GOT3 (cell line): ENCODE data around the gene METRN.
"Not testable (repeated sequence)": the region's sequence is repeated elsewhere in the genome, so short reads cannot be mapped to it uniquely, and the experiment has no call there.

Experiments
- DNase-seq: peaks from one replicate; lab custom pipeline; 2025; ENCODE audit warnings: mixed read lengths; lab: John Stamatoyannopoulos, UW

Gene METRN

DNA sequence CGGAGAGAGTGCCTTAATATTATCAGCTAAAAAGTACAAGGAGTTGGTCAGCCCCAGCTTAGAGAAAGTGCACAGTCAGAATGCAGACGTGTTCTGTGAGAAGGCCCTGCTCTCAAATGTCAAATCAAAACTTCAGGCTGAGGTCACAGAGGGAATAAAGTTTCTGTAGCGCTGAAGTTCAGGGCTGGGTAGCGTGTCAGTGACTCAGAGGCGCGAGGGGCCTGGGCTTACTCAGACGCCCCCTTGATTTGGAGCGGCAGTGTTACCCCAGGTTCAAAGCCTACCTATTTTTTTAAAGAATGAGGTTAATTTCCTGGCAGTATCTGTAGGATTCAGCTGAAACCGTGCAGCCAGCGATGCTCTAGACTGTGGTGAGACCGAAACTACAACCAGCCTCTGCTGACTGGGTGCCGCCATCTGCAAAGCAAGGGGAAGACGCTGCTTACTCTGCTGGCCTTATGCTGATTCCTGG lies 21.1 kb downstream of the METRN start:
- DNase-seq, result no peak

DNA sequence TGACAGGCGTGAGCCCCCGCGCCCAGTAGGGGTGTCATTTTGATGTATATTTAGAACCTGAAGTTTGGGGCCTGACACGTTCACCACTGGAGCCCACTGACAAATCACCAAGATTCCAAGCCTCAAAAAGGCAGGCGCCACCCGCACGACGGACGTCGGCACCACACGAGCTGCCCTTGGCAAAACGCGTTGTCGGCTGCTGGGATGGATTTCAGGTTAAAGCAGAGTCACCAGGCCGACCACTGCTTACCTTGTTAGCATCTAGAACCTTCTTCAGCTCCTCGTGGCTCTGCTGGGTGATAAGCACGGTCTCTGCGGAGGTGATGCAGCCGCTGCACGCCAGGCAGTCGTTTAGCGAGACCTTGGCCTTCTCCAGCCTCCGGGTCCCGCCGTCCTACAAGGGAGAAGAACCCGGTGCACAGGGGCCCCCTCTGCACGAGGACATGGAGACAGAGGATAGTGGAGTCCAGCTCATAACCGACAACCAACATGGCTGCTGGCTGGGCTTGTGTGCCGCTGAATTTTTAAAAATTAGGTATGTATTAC lies 22.1 kb downstream of the METRN start:
- no peak for DNase-seq

DNA sequence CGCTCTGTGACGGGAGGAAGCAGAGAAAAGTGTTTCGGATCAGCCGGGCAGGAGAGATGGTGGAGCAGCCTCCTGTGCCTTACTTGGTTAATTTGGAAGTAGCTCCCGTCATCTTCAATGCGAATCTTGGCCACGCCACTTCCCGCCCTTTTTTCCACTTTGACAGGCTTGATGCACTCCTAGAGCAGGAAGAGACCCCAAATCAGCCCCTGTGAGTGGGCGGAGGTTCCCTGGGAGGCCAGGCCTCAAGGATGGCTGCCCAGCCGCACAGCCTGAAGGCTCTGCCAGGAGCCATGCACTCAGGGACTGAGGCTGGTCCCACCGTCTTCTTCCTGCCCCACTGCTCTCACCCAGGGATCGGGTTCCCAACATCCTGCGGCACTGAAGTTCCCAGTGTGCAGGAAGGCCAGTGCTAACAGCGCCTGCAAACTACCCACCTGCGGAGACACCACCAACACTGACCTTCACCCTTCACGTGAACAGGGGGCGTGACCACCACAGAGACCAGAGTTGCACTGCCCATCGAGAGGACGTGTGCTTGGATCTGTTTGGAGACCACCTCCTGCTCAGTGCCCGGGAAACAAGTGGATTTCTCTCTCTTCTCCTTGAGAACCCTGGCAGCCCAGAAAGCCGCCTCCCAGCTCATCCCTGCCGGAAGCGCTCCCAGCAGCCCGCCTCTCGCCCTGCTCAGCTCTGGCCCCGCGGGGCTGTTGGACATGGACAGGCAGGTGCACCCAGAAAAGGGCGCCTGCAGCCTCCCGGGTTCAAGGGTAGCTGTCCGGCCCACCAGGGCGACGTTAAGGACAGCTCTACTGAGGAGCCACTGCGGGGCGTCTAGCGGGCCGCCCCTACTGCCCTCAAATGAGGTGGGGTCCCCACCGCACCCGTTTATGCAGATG lies 24.9 kb downstream of the METRN start:
- DNase-seq, result no peak

DNA sequence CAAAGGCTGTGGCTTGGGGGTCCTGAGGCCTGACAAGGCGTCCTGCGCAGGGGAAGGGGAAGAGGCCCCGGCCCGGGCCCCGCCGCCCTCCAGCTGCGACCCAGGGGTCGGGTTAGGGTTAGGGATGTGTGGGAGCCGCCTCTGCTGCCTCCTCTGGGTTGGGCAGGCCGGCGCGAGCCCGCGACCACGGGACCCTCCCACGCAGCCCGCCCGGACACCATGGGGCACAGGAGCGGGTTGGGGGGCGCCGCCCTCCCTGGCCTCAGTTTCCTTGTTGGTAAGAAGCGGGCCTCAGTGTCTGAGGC lies 25.5 kb downstream of the METRN start:
- no peak for DNase-seq

DNA sequence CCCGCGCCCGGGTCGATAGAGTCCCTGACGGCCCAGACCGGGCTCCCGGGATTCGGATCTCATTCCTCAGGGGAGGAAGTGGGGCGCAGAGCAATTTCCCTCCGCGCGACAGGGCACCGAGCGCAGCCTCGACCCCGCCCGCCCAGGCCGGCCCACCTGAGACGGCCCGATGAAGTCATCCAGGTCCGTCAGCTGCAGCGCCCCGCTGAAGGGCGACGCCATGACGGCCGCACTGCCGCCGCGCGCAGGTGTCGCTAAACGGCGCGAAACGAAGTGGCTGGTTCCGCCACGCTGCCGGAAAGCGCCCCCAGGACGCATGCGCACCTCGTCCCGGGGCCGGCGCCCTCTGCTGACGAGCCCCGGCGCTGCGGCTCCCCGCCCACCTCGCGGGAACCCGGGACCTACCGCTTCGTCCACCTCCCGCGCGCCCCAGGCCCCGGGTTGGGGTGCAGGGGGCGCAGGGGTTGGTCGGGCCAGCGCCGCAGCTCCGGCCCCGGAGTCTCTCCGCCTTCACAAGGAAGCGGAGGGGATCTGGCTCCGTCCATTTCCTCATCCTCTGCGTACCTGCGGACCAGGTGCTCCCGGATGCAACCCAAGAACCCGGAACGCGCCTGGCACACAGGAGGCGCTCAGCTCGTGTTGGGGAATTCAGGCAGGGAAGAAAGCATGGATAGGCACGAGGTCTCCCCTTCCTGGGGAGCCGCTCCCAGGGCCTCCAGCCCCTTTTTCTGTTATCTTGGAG lies 26.0 kb downstream of the METRN start, which contains the start of gene CIAO3:
Gene CIAO3 (minus strand): TSS at position 234 of the 742 bp plus-strand sequence. CDS start 12 bp downstream, at position 222.
- DNase-seq, result peak; percentile 76

DNA sequence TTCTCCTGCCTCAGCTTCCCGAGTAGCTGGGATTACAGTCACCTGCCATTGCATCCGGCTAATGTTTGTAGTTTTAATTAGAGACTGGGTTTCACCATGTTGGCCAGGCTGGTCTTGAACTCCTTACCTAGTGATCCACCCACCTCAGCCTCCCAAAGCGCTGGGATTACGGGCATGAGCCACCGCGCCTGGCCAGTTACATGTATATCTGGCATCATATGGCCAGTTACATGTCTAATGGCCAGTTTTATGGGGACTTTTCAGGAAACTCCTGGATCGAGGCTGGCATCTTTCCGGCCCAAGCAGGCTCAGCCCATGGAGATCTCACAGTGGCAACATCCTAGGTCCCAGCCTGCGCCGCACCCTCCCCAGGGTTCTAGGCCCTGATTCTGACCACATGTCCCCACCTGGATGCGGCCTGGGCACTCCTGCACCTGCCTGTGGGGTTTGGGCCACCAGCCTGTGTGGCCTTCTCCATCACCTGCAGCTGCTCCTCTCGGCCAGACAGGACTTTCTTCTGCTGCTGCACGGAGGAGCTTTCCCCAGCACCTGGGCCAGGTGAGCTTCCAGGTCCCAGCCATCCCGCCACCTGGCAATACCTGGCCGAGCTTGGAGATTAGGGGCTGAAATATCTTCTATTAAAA lies 27.2 kb downstream of the METRN start:
- no peak for DNase-seq

DNA sequence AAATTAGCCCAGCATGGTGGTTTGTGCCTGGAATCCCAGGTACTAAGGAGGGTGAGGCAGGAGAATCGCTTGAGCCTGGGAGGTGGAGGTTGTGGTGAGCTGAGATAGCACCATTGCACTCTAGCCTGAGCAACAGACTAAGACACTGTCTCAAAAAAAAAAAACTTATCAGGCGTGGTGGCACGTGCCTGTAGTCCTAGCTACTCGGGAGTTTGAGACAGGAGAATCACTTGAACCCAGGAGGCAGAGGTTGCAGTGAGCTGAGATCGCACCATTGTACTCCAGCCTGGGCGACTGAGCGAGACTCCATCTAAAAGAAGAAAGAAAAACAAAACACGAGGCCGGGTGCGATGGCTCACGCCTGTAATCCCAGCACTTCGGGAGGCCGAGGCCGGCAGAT lies 28.0 kb downstream of the METRN start:
- DNase-seq, result not testable (repeated sequence)

DNA sequence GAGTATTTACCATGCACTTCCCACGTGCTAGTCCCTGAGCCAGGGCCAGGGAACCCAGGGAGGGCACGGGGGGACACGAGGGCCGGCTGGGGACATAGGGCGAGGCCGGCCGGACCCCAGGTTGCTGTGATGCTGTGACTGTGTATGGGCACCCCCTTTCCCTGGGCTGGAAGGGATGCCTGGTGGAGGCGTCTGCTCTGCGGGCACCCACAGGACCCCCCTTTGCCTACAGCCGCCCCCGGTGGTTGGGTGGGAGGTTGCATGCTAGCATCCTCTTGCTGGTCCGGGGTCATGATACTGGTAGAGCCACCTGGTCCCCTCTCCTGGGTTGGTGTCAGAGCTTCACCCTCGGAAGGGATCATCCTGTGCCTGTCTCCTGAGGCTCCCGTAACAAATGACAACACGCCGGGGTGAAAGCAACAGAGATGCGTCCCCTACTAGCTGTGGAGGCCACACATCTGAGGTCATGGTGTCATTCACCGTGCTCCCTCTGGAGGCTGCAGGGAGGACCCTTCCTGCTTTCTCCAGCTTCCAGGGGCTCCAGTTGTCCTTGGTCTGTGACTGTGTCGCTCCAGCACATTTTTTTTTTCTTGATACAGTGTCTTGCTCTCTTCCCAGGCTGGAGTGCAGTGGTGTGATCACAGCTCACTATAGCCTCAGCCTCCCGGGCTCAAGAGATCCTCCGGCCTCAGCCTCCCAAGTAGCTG lies 29.0 kb downstream of the METRN start:
- DNase-seq, result no peak

DNA sequence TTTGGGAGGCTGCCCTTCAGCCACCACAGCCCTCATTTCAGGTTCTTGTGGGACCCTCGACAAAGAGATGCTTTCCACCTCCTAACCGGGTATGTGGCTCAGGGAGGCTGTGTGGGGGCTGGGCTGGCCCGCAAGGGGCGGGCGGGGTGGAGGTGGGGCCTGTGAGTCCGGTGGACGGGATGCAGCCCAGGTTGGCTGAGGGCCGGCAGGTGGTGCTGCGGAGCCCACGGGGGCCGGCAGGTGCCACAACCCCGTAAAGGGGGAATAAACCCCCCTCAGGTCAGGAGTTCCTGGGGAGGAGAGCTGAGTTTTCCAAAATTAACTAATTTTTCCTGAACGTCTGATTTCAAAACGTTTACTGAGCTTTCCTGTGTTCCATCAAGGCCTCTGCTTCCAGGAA lies 30.8 kb downstream of the METRN start:
- no peak for DNase-seq

DNA sequence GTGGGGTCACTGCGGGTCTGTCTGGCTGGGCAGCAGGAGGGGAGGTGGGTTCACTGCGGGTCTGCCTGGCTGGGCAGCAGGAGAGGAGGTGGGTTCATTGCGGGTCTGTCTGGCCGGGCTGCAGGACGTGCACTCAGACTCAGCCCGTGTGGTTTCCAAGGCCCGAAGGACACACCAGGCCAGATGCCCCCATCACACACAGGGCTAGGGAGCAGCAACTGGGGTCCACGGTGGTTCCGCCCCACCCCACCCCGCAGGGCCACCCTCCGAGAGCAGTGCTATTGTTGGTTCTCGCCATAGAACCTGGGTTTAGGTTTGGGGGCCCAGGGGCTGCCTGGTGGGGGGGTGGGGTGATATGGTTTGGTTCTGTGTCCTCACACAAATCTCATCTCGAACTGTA lies 31.7 kb downstream of the METRN start:
- no peak for DNase-seq

DNA sequence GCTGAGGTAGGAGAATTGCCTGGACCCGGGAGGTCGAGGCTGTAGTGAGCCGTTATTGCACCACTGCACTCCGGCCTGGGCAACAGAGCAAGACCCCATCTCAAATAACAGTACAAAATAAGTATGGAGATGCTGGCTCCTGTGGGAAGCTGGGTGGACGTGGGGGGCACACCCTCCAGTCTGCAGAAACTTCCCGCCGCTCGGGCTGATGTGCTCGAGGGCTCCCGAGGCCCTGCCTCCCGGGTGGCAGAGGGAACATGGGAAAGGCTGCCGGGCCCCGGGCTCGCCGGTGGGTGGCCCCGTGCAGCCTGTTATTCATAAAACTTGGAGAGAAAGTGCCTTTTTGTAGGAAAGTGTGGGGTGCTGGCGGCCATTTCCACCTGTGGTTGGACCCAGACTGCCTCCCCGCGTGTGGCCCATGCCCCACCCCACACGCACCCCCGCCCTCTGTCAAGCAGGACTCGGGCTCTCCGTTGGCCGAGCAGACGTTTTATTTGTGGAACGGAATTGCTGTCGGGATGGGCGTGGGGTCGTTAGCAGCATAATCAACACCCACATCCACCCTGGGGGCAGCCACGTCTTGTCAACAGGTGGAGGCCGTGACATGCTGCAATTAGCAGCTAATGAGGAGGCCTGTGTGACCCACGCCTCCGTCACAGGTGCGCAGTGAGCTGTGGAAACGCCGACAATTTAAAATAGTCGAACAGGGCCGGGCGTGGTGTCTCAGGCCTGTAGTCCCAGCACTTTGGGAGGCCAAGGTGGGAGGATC lies 33.2 kb downstream of the METRN start:
- no peak for DNase-seq

DNA sequence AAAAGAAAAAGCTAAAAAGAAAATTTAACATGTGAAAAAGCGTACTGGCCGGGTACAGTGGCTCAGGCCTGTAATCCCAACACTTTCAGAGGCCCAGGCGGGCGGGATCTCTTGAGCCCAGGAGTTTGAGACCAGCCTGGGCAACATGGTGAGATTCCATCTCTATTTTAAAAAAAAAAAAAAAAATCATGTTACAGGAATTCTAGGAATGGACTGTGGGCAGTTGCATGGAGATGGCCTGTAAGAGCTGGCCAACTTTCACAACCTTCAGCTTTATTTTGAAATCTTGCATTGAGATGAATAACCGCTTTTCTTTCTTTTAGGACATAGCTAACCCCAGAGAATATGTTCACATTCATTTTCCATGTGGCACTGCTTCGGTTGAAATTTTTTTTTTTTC lies 34.1 kb downstream of the METRN start:
- no peak for DNase-seq

DNA sequence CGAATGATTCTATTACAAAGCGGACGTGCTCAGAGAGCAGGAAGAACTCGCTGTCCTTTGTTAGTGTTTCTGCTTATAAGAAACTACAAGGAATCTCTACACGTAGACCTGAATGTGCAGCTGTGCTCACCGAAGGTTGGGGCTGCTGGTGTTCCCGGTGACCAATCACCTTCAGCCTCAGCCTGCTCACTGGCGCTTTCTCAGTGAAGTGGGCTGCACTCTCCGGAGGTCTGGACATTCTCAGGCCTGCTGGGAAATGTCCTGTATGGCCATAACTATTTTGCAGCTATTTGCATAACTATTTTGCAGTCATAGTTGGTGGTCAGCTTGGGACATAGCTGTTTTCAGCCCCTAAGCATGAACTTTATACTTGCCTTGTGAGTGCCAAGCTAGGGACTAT lies 35.6 kb downstream of the METRN start:
- no peak for DNase-seq

DNA sequence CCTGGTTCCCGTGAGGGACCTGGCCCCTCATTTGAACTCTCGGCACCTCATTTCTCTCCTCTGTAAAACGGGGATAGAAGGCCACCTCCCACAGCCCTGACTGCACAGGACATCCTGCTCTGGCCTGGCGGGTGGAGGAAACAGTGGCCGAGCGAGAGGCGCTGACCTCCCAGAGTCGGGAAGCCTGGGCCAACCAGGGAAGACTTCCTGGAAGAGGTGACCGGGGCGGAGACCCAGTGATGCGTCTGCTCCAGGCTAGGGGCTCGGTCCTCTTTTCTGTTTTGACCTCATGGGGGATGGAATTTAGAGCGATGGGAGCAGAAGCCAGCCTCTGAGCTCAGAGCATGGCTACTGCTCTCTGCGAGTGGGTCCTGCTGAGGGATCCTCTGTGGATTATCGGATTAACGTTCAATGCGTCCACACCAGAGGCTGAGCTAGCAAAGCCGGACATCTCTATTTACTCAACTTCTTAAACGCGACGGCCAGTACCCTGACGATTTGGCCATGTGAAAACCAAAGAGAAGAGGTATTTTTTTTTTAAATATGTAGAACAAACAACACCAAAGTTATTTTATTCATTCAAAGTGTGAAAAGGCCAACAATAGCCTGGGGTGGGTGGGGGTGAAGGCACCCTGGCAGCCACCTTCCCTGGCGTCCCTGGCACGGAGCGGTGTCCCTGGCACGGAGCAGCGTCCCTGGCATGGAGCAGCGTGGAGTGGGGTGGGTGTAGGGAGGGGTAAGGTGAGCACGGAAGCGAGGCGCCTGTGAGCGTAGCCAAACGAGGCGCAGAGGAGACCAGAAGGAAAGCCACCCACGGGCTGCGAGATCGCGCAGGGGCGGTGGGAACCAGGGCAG lies 36.5 kb downstream of the METRN start:
- DNase-seq, result no peak

DNA sequence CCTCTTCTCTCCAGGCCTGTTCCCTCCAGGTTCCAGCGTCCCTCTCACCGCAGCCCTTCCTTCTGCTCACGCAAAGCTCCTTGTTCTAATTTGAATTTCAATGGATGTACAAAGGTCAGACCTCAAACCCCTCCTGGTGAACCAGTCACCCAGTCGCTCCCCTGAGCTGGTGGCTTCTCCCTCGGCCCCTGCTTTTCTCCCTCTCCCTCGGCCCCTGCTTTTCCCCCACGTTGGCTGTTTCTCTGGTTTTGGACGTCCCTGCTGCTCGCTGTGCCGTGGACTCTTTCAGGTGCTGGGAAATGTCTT lies 37.0 kb downstream of the METRN start:
- DNase-seq, result no peak

DNA sequence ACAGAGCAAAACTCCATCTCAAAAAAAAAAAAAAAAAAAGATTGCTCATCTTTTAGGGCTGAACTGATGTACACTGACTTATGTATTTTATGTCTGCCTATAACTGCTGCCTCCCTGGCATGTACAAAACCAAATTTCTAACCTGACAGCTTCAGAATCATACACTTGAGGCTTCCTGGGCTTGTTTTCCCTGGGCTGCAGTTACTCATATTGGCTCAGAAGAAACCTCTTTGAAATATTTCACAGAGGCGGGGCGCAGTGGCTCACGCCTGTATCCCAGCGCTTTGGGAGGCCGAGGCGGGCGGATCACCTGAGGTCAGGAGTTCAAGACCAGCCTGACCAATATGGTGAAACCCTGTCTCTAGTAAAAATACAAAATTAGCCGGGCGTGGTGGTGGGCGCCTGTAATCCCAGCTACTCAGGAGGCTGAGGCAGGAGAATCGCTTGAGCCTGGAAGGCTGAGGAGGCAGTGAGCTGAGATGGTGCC lies 39.2 kb downstream of the METRN start:
- not testable (repeated sequence) for DNase-seq

DNA sequence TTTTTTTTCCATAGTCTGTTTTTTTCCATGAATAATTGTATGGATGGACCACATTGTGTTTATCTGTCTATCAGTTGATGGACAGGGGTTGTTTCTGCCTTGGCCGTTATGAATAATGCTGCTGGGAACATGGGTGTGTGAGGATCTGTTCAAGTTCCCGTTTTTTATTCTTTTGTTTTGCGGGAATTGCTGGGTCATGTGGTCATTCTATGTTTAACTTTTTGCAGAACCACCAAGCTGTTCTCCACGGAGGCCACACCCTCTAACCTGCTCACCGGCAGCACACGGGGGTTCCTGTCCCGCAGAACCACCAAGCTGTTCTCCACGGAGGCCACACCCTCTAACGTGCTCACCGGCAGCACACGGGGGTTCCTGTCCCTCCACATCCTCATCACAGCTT lies 39.7 kb downstream of the METRN start:
- no peak for DNase-seq

DNA sequence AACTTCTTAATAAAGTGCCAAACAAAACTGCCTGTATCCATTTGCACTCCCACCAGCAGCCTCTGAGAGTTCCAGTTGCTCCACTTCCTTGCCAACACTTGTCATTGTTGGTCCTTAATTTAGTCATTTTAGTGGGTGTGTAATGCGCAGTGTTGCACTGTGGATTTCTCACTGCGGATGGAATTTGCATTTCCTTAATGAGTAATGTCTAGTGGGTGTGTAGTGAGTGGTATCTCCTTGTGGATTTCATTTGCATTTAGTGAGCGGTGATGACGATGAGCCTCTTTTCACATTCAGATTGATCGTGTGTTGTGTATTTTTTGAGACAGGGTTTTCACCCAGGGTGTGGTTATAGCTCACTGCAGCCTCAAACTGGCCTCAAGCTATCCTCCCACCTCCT lies 41.5 kb downstream of the METRN start:
- DNase-seq, result no peak

DNA sequence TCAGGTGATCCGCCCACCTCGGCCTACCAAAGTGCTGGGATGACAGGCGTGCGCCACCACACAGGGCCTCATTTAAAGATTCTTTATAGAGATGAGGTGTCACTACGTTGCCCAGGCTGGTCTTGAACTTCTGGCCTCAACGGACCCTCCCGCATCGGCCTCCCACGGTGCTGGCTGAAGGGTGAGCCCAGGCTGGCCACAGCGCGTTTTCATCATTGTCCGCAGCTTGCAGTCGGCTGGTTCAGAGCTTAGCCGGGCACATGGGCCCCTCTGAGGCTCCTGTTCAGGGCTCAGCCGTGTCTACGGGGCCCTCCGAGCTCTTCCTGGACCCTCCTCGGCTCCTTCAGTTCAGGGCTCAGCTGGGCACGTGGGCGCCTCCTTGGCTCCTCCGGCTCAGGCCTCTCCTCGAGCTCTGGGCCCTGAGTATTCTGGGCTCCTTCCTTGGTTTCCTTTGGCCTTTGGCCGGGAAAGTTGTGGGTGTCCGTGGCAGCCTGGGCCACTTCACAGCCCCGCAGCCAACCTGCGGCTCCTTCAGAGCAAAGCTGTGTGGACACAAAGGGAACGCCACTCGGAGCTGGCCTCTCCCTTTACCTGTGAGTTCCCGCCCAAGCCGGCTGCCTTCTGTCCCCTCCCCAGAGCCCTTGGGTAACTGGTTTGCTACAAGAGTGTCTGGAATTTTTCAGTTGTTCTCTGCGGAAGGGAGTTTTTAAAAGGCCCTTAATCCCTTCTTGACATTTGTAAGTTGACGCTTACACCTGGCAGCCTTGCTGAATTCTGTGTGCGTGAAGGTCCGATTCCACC lies 44.4 kb downstream of the METRN start:
- no peak for DNase-seq
